K562 (cell line): ENCODE results near the gene CDK11A. TPM values are rescaled to one million over a fixed set of nuclear protein-coding genes. Genes with fewer than 3 reads are reported as not detected.
"Not testable (repeated sequence)": the region's sequence is repeated elsewhere in the genome, so short reads cannot be mapped to it uniquely, and the experiment has no call there.

Experiments used
- ATAC-seq: fragments of 200-7000 bp; cut with Tn5 transposase; 3 replicates; pipeline ENCODE4 v1.9.1; 2020; ENCODE audit warnings: moderate library complexity
- BruUV-seq: library from RNA; stranded (reverse); fragments of 400-500 nt; replicated peaks from 2 replicates; lab custom pipeline; 2021; lab: Mats Ljungman, UMichigan
- CTCF ChIA-PET: fragments of 300-600 bp; formaldehyde crosslinking; extraction: SDS; loops from one replicate; lab custom pipeline; 2021; ENCODE audit warnings: low intra/inter-chr PET ratio; lab: Yijun Ruan, JAX
- POLR2A ChIA-PET: fragments of 300-600, 350-650 bp; sonication (Branson Sonifier 250); formaldehyde crosslinking; extraction: SDS; loops from one replicate; lab custom pipeline; 2021; ENCODE audit warnings: antibody characterized with exemption, inconsistent platforms; lab: Yijun Ruan, JAX
- DNase-seq, 4 experiments: peaks; one replicate each; pipeline versions ENCODE4 v3.0.0 to v3.0.0-alpha.2; 2011 to 2018; ENCODE audit warnings: low spot score in 3 of 4, mixed read lengths in 3 of 4; ENCODE audit errors: extremely low read depth in 1 of 4
- FAIRE-seq: peaks from 2 replicates; lab custom pipeline; 2011; peaks lifted over from hg19 to GRCh38; lab: Jason Lieb, UNC
- H2AFZ ChIP-seq: 2 replicates; pipeline ENCODE4 v1.6.0; 2011; ENCODE audit warnings: low read depth, low read length, control low read depth, inconsistent platforms
- H3K27ac ChIP-seq: fragments of 200-600 bp; 3 replicates; pipeline ENCODE4 v1.8.0; 2011; ENCODE audit warnings: low read depth, mild to moderate bottlenecking, control low read depth, inconsistent platforms, low read length, moderate library complexity, mixed read lengths; ENCODE audit errors: extremely low read depth
- H3K27me3 ChIP-seq, 2 experiments: fragments of 300-600 bp in 1 of 2; 2 replicates in 1 of 2; 3 replicates in 1 of 2; pipeline versions ENCODE4 v1.6.0 to v1.8.0; 2011; ENCODE audit warnings: inconsistent platforms in 2 of 2, low read length in 2 of 2, mild to moderate bottlenecking in 1 of 2, mixed read lengths in 1 of 2, moderate library complexity in 1 of 2; ENCODE audit not compliant: control insufficient read depth in 2 of 2, insufficient read depth in 2 of 2
- H3K36me3 ChIP-seq: fragments of 300-600 bp; 3 replicates; pipeline ENCODE4 v1.8.0; 2011; ENCODE audit warnings: mild to moderate bottlenecking, low read length, inconsistent platforms; ENCODE audit not compliant: control insufficient read depth, insufficient read depth
- H3K4me1 ChIP-seq, 2 experiments: fragments of 200-600 bp in 1 of 2; replicated peaks in 1 of 2; 2 replicates in 1 of 2; 3 replicates in 1 of 2; pipeline versions ENCODE4 v1.5.1 to v1.8.0; 2011; ENCODE audit warnings: inconsistent platforms in 2 of 2, low read length in 2 of 2, mild to moderate bottlenecking in 1 of 2, mixed read lengths in 1 of 2, moderate library complexity in 1 of 2; ENCODE audit not compliant: control insufficient read depth in 2 of 2, insufficient read depth in 2 of 2
- H3K4me2 ChIP-seq: 2 replicates; pipeline ENCODE4 v1.6.1; 2011; ENCODE audit warnings: low read length, control low read depth, inconsistent platforms, mixed read lengths; ENCODE audit not compliant: insufficient read depth
- H3K4me3 ChIP-seq: fragments of 200-600 bp; sonication (generic), shearing (Covaris generic); 2 replicates; pipeline ENCODE4 v1.5.1; 2016; ENCODE audit warnings: control low read depth, inconsistent platforms
- H3K79me2 ChIP-seq: fragments of 200-600 bp; 3 replicates; pipeline ENCODE4 v1.8.0; 2011; ENCODE audit warnings: low read length, inconsistent platforms; ENCODE audit not compliant: control insufficient read depth, insufficient read depth
- H3K9ac ChIP-seq, 2 experiments: 2 replicates each; pipeline versions ENCODE4 v1.6.0 to v1.6.1; 2011; ENCODE audit warnings: low read depth in 2 of 2, low read length in 2 of 2, control low read depth in 1 of 2, inconsistent platforms in 1 of 2, mild to moderate bottlenecking in 1 of 2, mixed read lengths in 1 of 2; ENCODE audit not compliant: insufficient read depth in 1 of 2
- H3K9me1 ChIP-seq: one replicate; pipeline ENCODE4 v1.6.0; 2011; ENCODE audit warnings: inconsistent platforms, mild to moderate bottlenecking, low read length, moderate library complexity; ENCODE audit not compliant: control insufficient read depth, insufficient read depth
- H3K9me3 ChIP-seq: replicated peaks from 2 replicates; pipeline ENCODE4 v1.5.1; 2011; ENCODE audit warnings: low read depth, low read length, inconsistent platforms; ENCODE audit not compliant: control insufficient read depth, insufficient read depth
- H4K20me1 ChIP-seq: replicated peaks from 2 replicates; pipeline ENCODE4 v1.6.1; 2011; ENCODE audit warnings: low read length, inconsistent platforms, mixed read lengths; ENCODE audit not compliant: control insufficient read depth, insufficient read depth
- RBFOX2 ChIP-seq: fragments of 200-400 bp; formaldehyde crosslinking; IDR thresholded peaks from 2 replicates; pipeline ENCODE4 v1.6.1; 2017; ENCODE audit warnings: low read depth, mild to moderate bottlenecking, low read length, moderate library complexity
- USF2 ChIP-seq: sonication (generic); formaldehyde crosslinking; IDR thresholded peaks from 2 replicates; pipeline ENCODE4 v1.5.0; 2020; ENCODE audit warnings: missing genetic modification reagents
- ZNF184 ChIP-seq: sonication (generic); formaldehyde crosslinking; IDR thresholded peaks from 2 replicates; pipeline ENCODE4 v1.5.0; 2020; ENCODE audit warnings: missing genetic modification reagents
- WGBS: fragments of 100-300 bp; shearing (Covaris generic); methylation state at CpG from one replicate; pipeline ENCODE4 v1.1.6; 2016; ENCODE audit warnings: low coverage, mixed read lengths; ENCODE audit not compliant: insufficient coverage; ENCODE audit errors: missing lambda C conversion rate; 5-methylcytosine and 5-hydroxymethylcytosine counted together
- in situ Hi-C: fragments of 300-500 bp; cut with MboI; formaldehyde crosslinking; loops from 4 replicates; pipeline ENCODE4 v1.15.0; 2018; ENCODE audit warnings: inconsistent platforms, mixed read lengths
- intact Hi-C: fragments of 100-400 bp; cut with micrococcal nuclease; formaldehyde crosslinking; loops from 2 replicates; pipeline ENCODE4 v1.14.2; 2022
- polyA plus RNA-seq, 8 experiments: library from polyadenylated mRNA; depleted of rRNA in 4 of 8; stranded (reverse) in 5 of 8; unstranded in 3 of 8; fragments of >200 nt; fragmentation: Nextera tagmentation in 2 of 8; fragmentation: Illumina TruSeq in 1 of 8; extraction: Ambion mirVana in 2 of 8; extraction: Trizol in 1 of 8; gene quantifications; 2 replicates each; pipeline versions ENCODE4 v1.2.1 to v1.2.3, GENCODE V29; 2011 to 2014; ENCODE audit warnings: inconsistent platforms in 1 of 8, missing spikeins in 1 of 8
- total RNA-seq, 7 experiments: library from RNA; depleted of rRNA in 6 of 7; stranded (reverse); fragments of >200 nt in 6 of 7; fragmentation: Illumina TruSeq in 2 of 7; extraction: Trizol in 2 of 7; gene quantifications; 2 replicates each; pipeline versions ENCODE4 v1.2.1 to v1.2.3, GENCODE V29; 2011 to 2021; ENCODE audit warnings: low replicate concordance in 1 of 7

CDK11A gene
- total and polyA plus RNA-seq, 9 of the 15 experiments (the other 6 are each of a cell fraction or from before 2014, with no cell fraction given) = 4.5 to 71.0 (median 43.9) TPM

GRCh38 chr1:1752190-1752589, 28.0 kb upstream of the CDK11A start:
- no TSS peak for BruUV-seq
- ATAC-seq = no peak

GRCh38 chr1:1749941-1750340, 25.8 kb upstream of the CDK11A start:
- H3K4me3 ChIP-seq, intact Hi-C loops, ATAC-seq, H2AFZ ChIP-seq, in situ Hi-C loops, H3K4me2 ChIP-seq, FAIRE-seq, H3K9ac ChIP-seq, H3K9me1 ChIP-seq, H3K79me2 ChIP-seq, BruUV-seq, H3K27ac ChIP-seq, CTCF ChIA-PET, H3K9me3 ChIP-seq, POLR2A ChIA-PET, H4K20me1 ChIP-seq, DNase-seq, H3K27me3 ChIP-seq: not testable (repeated sequence)
- H3K36me3 ChIP-seq = peaks cover 29% of the 10 kb centered on the region; the same call in 2 of the 3 replicates
- 97% methylated on average over 5 of the region's 9 CpGs for WGBS
- H3K4me1 ChIP-seq = peaks cover 6 to 30% of the 10 kb centered on the region in 2 experiments; a peak in 3 of 5 replicates

More at GRCh38 chr1:1752190-1752589, 28.0 kb upstream of the CDK11A start:
- Histone ChIP-seq H3K4me3 (no peak overlapping the region), H3K4me1 (peaks cover 6 to 34% of the 10 kb centered on the region in 2 experiments; a peak in 3 of 5 replicates), H2AFZ (no peak overlapping the region), H3K9me3 (no peaks in the 10 kb centered on the region), H3K27me3 (no peaks in the 10 kb centered on the region), H3K9ac (peak overlapping the region in 1 of 2 experiments; percentile 31; a peak in 1 of 4 replicates), H3K9me1 (peaks cover 4% of the 10 kb centered on the region), H3K79me2 (0 out of 3 replicates have a peak, but pooled peaks cover 2% of the 10 kb centered on the region), H3K27ac (no peak overlapping the region), H3K4me2 (no peak overlapping the region)
- intact Hi-C loops = no loop called here
- in situ Hi-C loops = no loop called here
- 90% methylated on average over 10 of the region's 11 CpGs for WGBS
- CTCF ChIA-PET = no interaction called here
- FAIRE-seq (no peak), DNase-seq (peak in 1 of 4 experiments; percentile 7)
- TF ChIP-seq ZNF184 (CRISPR knock-in tag) (no peak), RBFOX2 (no peak), USF2 (no peak)
- TF ChIP-seq, all 486 proteins: peak for 0
- Histone ChIP-seq H4K20me1 (no peaks in the 10 kb centered on the region), H3K36me3 (peaks cover 52% of the 10 kb centered on the region; the same call in 2 of the 3 replicates)
- POLR2A ChIA-PET = interaction anchor here (0.6 kb wide), 1 partner anchor 162 kb away, joined by 3 read pairs; no protein-coding TSS in a partner anchor
